ENCODE data around the gene PCAT7.
"Not testable (repeated sequence)": the region's sequence is repeated elsewhere in the genome, so short reads cannot be mapped to it uniquely, and the experiment has no call there.

PCAT7 gene

DNA sequence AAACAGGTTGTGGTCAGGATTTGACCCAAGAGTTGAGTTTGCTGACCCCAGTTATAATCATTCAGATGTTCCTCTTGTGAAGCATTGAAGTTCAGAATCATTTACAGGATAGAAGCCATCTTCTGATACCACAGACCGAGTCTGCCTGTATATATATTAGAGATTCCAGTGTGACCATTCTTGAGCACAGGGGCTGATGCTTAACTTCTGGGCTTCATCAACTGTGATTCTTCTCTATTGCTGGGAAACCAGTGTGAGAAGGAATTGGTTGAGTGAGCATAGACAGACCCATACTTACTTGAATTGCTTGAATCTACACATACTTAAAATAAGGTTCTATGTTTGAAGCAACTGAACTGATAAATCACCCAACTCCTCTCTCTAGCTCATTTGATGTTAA lies 27.9 kb upstream of the PCAT7 start:
- WGBS, 2 experiments: 80 to 94% methylated on average over 1 of the region's 1 CpG
- H3K9me3 ChIP-seq (ENCODE audit: control insufficient read depth, low read length): no peaks in the 10 kb centered on the region
- H3K4me1 ChIP-seq (ENCODE audit: control insufficient read depth, insufficient read depth, low read length): no peaks in the 10 kb centered on the region

DNA sequence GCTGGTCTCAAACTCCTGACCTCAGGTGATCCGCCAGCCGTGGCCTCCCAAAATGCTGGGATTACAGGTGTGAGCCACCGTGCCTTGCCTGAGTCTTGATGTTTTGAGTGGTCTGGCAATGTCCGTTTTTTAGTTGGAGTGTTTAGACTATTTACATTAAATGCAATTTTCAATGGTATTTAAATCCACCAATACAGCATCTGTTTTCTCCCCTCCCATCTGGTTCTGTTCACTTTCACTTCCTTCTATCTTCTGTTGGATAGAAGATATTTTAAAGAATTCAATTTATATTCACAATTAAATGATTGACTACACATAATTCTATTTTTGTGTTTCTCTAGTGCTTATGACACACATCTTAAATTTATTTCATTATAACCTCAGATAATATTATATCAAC lies 26.0 kb upstream of the PCAT7 start:
- no peak overlapping the region for H3K4me3 ChIP-seq (ENCODE audit: insufficient read depth, low read depth, low read length)
- H3K27ac ChIP-seq (ENCODE audit: insufficient read depth, low read depth, low read length, poor library complexity, severe bottlenecking): no peak overlapping the region
- H3K36me3 ChIP-seq (ENCODE audit: control insufficient read depth, insufficient read depth, low read length): no peaks in the 10 kb centered on the region
- H3K27me3 ChIP-seq (ENCODE audit: control insufficient read depth, insufficient read depth, low read length, poor library complexity, severe bottlenecking): no peaks in the 10 kb centered on the region
- 92 to 99% methylated on average over 3 to 4 of the region's 4 CpGs for WGBS, 2 experiments
- H3K9me3 ChIP-seq (ENCODE audit: control insufficient read depth, low read length): no peaks in the 10 kb centered on the region
- no peaks in the 10 kb centered on the region for H3K4me1 ChIP-seq (ENCODE audit: control insufficient read depth, insufficient read depth, low read length)

More for the DNA sequence above, 27.9 kb upstream of the PCAT7 start:
- Histone ChIP-seq H3K36me3 (ENCODE audit: control insufficient read depth, insufficient read depth, low read length) (no peaks in the 10 kb centered on the region), H3K27ac (ENCODE audit: insufficient read depth, low read depth, low read length, poor library complexity, severe bottlenecking) (no peak overlapping the region), H3K27me3 (ENCODE audit: control insufficient read depth, insufficient read depth, low read length, poor library complexity, severe bottlenecking) (no peaks in the 10 kb centered on the region), H3K4me3 (ENCODE audit: insufficient read depth, low read depth, low read length) (no peak overlapping the region)

DNA sequence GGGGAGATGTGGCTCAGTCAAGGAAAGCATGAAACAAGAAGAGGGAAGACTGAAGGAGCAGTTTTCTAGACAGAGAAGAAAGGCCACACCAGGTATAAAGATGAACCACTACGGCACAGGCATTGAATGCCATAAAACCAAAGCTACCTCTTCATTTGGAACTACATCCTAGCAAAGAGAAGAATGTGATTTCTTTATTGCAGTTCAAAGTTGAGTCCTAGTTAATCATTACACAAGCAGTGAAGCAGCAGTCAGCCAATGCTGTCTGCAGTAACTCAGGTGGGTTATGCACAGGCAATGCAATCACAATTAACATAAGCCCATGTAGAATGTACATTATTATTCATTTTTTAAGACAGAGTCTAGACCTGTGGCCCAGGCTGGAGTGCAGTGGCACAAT lies 21.7 kb upstream of the PCAT7 start:
- no peak overlapping the region for H3K4me3 ChIP-seq (ENCODE audit: insufficient read depth, low read depth, low read length)
- H3K9me3 ChIP-seq (ENCODE audit: control insufficient read depth, low read length): no peaks in the 10 kb centered on the region
- H3K4me1 ChIP-seq (ENCODE audit: control insufficient read depth, insufficient read depth, low read length): no peaks in the 10 kb centered on the region
- H3K27me3 ChIP-seq (ENCODE audit: control insufficient read depth, insufficient read depth, low read length, poor library complexity, severe bottlenecking): no peaks in the 10 kb centered on the region
- no peak overlapping the region for H3K27ac ChIP-seq (ENCODE audit: insufficient read depth, low read depth, low read length, poor library complexity, severe bottlenecking)
- 96 to 100% methylated on average over 1 of the region's 1 CpG for WGBS, 2 experiments
- H3K36me3 ChIP-seq (ENCODE audit: control insufficient read depth, insufficient read depth, low read length): no peaks in the 10 kb centered on the region

DNA sequence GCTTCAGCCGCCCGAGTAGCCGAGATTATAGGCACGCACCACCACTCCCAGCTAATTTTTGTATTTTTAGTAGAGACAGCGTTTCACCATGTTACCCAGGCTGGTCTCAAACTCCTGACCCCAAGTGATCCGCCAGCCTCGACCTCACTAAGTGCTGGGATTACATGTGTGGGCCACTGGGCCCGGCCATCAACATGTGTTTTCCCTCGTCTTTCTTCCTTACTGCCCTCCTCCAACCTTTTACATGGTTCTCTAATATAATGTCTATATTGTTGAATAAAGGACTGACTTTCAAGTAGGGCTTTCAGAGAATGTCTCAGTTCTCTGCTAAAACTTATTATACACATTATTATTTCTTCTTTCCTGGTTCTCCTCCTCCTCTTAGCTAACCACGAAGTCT lies 21.3 kb upstream of the PCAT7 start:
- no peaks in the 10 kb centered on the region for H3K27me3 ChIP-seq (ENCODE audit: control insufficient read depth, insufficient read depth, low read length, poor library complexity, severe bottlenecking)
- no peaks in the 10 kb centered on the region for H3K4me1 ChIP-seq (ENCODE audit: control insufficient read depth, insufficient read depth, low read length)
- no peaks in the 10 kb centered on the region for H3K36me3 ChIP-seq (ENCODE audit: control insufficient read depth, insufficient read depth, low read length)
- WGBS, 2 experiments: 90 to 94% methylated on average over 8 to 10 of the region's 10 CpGs
- H3K27ac ChIP-seq (ENCODE audit: insufficient read depth, low read depth, low read length, poor library complexity, severe bottlenecking): no peak overlapping the region
- no peak overlapping the region for H3K4me3 ChIP-seq (ENCODE audit: insufficient read depth, low read depth, low read length)
- no peaks in the 10 kb centered on the region for H3K9me3 ChIP-seq (ENCODE audit: control insufficient read depth, low read length)

DNA sequence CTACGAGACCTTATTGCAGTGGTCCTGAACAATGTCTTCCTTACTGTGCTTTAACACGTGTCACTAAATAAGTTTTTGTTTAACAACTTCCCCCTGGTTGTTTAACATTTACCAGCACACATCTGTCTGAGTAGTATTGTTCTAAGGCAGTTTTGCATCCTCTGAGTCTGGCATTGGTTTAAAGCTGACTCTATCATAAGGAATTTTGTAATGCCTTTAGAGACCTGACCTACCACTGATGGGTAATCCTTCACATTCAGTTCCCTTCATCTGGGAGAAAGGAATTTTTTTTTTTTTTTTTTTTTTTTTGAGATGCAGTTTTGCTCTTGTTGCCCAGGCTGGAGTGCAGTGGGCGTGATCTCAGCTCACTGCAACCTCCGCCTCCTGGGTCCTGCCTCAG lies 20.0 kb upstream of the PCAT7 start:
- Histone ChIP-seq H3K9me3 (ENCODE audit: control insufficient read depth, low read length) (no peaks in the 10 kb centered on the region), H3K27ac (ENCODE audit: insufficient read depth, low read depth, low read length, poor library complexity, severe bottlenecking) (no peak overlapping the region), H3K4me3 (ENCODE audit: insufficient read depth, low read depth, low read length) (no peak overlapping the region), H3K36me3 (ENCODE audit: control insufficient read depth, insufficient read depth, low read length) (no peaks in the 10 kb centered on the region), H3K27me3 (ENCODE audit: control insufficient read depth, insufficient read depth, low read length, poor library complexity, severe bottlenecking) (no peaks in the 10 kb centered on the region), H3K4me1 (ENCODE audit: control insufficient read depth, insufficient read depth, low read length) (no peaks in the 10 kb centered on the region)
- WGBS, 2 experiments: 89 to 92% methylated on average over 4 of the region's 4 CpGs

DNA sequence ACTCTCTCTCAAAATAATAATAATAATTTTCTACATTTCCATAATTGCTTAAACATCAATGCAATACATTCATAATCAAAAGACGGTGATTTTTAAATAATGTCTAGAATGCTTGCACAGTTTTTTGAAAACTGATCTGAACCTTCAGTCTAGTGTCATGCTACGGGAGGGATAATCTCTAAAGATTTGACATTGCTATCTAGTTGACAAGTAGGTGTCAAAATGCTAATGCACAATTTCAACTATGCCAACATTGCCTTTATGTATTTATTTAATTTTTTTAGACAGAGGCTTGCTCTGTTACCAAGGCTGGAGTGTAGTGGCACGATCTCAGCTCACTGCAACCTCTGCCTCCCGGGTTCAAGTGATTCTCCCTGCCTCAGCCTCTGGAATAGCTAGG lies 16.0 kb upstream of the PCAT7 start:
- Histone ChIP-seq H3K36me3 (ENCODE audit: control insufficient read depth, insufficient read depth, low read length) (no peaks in the 10 kb centered on the region), H3K27ac (ENCODE audit: insufficient read depth, low read depth, low read length, poor library complexity, severe bottlenecking) (no peak overlapping the region), H3K4me3 (ENCODE audit: insufficient read depth, low read depth, low read length) (no peak overlapping the region), H3K27me3 (ENCODE audit: control insufficient read depth, insufficient read depth, low read length, poor library complexity, severe bottlenecking) (no peaks in the 10 kb centered on the region), H3K4me1 (ENCODE audit: control insufficient read depth, insufficient read depth, low read length) (no peaks in the 10 kb centered on the region), H3K9me3 (ENCODE audit: control insufficient read depth, low read length) (no peaks in the 10 kb centered on the region)
- WGBS, 2 experiments: 87 to 94% methylated on average over 4 of the region's 4 CpGs

DNA sequence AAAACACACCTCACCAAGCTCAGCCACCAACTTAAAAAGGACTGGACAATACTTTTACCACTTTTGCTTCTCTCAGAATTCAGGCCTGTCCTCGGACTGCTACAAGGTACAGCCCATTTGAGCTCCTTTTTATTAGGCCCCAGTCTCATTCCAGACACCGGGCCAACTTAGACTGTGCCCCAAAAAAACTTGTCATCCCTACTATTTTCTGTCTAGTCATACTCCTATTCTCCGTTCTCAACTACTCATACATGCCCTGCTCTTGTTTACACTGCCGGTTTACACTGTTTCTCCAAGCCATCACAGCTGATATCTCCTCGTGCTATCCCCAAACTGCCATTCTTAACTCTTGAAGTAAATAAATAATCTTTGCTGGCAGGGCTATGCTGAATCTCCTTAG lies 10.5 kb upstream of the PCAT7 start:
- not testable (repeated sequence) for H3K9me3 ChIP-seq (ENCODE audit: control insufficient read depth, low read length); H3K27ac ChIP-seq (ENCODE audit: insufficient read depth, low read depth, low read length, poor library complexity, severe bottlenecking); H3K4me1 ChIP-seq (ENCODE audit: control insufficient read depth, insufficient read depth, low read length); H3K27me3 ChIP-seq (ENCODE audit: control insufficient read depth, insufficient read depth, low read length, poor library complexity, severe bottlenecking); H3K36me3 ChIP-seq (ENCODE audit: control insufficient read depth, insufficient read depth, low read length); H3K4me3 ChIP-seq (ENCODE audit: insufficient read depth, low read depth, low read length)
- 92 to 93% methylated on average over 1 to 2 of the region's 5 CpGs for WGBS, 2 experiments

DNA sequence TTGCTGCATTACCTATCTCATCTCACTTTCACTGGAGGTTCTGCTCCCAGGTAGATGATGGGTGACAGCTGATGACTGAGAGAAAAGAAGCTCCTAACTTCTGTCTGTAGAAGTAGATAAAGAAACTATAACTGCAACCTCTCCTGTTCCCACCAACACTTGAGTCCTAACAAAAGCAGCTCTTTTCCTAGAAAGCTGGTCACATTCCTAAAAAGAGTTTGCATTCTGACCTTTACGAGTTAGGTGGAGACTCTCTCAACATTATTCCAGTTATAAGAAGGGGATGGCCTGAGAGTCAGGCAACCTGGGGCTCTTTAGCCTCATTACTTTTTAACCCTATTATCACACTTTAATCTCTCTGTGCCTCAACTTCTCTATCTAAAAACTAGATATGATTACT lies 8.9 kb upstream of the PCAT7 start:
- H3K4me1 ChIP-seq (ENCODE audit: control insufficient read depth, insufficient read depth, low read length): no peaks in the 10 kb centered on the region
- 73 to 76% methylated on average over 1 of the region's 1 CpG for WGBS, 2 experiments
- H3K36me3 ChIP-seq (ENCODE audit: control insufficient read depth, insufficient read depth, low read length): no peaks in the 10 kb centered on the region
- no peak overlapping the region for H3K4me3 ChIP-seq (ENCODE audit: insufficient read depth, low read depth, low read length)
- no peaks in the 10 kb centered on the region for H3K9me3 ChIP-seq (ENCODE audit: control insufficient read depth, low read length)
- H3K27ac ChIP-seq (ENCODE audit: insufficient read depth, low read depth, low read length, poor library complexity, severe bottlenecking): no peak overlapping the region
- H3K27me3 ChIP-seq (ENCODE audit: control insufficient read depth, insufficient read depth, low read length, poor library complexity, severe bottlenecking): no peaks in the 10 kb centered on the region

DNA sequence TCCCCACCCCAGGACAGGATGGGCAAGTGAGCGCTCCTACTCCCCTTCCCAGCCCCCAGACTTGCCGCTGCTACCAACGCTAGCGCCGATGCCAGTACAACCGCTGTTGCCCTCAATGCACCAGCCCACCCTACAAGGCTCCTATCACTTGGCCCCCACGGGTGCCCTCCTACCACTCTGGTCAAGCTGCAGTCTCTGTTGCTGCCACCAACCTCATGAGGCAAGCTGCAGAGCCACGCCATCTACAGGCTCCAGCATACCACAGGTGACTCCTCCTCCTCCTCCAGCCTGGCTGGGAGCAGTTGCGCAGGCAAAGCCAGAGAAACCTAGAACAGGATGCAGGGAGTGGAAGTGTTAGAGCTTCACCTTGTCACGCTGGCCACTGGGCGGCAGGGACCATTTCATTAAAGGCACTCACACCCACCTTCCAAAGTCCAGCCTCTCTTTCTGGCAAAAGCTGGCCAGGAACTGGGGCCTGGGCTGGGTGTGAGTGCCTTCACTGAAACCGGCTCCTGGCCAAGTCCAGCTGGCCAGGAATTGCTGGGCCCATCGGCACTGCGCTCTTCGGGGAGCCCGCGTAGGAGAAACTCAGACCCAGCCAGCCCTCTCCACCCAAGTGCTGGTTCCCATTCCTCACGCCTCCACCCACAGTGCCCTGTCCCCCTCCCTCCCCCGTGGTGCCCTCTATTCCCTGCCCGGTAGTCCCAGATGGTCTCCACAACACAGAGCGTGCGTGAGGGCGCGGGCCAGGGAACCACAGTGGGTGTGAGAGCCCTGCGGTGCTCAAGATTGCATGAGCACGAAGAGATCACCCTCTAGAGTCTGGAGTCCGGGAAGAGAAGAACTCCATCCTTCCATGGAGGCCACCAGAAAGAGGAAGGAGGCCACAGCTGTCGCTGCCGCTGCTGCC lies 1.6 kb upstream of the PCAT7 start:
- WGBS, 2 experiments: 88 to 90% methylated on average over 29 of the region's 29 CpGs
- Histone ChIP-seq H3K27ac (ENCODE audit: insufficient read depth, low read depth, low read length, poor library complexity, severe bottlenecking) (no peak overlapping the region), H3K9me3 (ENCODE audit: control insufficient read depth, low read length) (no peaks in the 10 kb centered on the region), H3K4me3 (ENCODE audit: insufficient read depth, low read depth, low read length) (no peak overlapping the region), H3K36me3 (ENCODE audit: control insufficient read depth, insufficient read depth, low read length) (no peaks in the 10 kb centered on the region), H3K27me3 (ENCODE audit: control insufficient read depth, insufficient read depth, low read length, poor library complexity, severe bottlenecking) (no peaks in the 10 kb centered on the region), H3K4me1 (ENCODE audit: control insufficient read depth, insufficient read depth, low read length) (no peaks in the 10 kb centered on the region)

DNA sequence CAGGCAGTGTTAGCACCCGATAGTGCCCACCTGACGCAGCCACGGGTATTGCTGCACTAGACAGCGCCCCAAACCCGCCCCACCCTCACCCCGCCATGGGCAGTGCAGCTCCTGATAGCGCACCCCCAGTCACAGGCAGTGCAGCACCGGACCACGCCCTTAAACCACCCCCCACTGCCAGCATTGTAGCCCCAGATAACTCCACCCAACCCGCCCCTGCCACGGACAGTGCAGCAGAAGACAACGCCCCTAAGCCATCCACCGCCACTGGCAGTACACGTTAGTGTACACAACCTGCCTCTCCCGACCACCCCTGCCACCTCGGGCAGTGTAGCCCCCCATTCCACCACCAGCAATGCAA lies 825 bp upstream of the PCAT7 start:
- H3K4me1 ChIP-seq (ENCODE audit: control insufficient read depth, insufficient read depth, low read length): no peaks in the 10 kb centered on the region
- no peaks in the 10 kb centered on the region for H3K36me3 ChIP-seq (ENCODE audit: control insufficient read depth, insufficient read depth, low read length)
- H3K27ac ChIP-seq (ENCODE audit: insufficient read depth, low read depth, low read length, poor library complexity, severe bottlenecking): no peak overlapping the region
- 50 to 51% methylated on average over 16 of the region's 16 CpGs for WGBS, 2 experiments
- no peaks in the 10 kb centered on the region for H3K27me3 ChIP-seq (ENCODE audit: control insufficient read depth, insufficient read depth, low read length, poor library complexity, severe bottlenecking)
- no peaks in the 10 kb centered on the region for H3K9me3 ChIP-seq (ENCODE audit: control insufficient read depth, low read length)
- peak overlapping the region; percentile 60 for H3K4me3 ChIP-seq (ENCODE audit: insufficient read depth, low read depth, low read length)

All from ectodermal cell (in vitro differentiated cells).